Loucy (cell line): ENCODE results near the gene TMEM232.

Experiments used
- EZH2phosphoT487 ChIP-seq: fragments of 200-600 bp; IDR thresholded peaks from 2 replicates; pipeline ENCODE4 v1.6.1; 2018; ENCODE audit warnings: antibody characterized with exemption, mild to moderate bottlenecking, moderate library complexity, borderline replicate concordance
- TF ChIP-seq, protein P1 (sequence below): fragments of 200-600 bp; sonication (generic); conservative IDR thresholded peaks from 2 replicates; pipeline ENCODE4 v1.5.1; 2014; ENCODE audit warnings: mild to moderate bottlenecking, antibody characterized with exemption, low read length

DNA sequence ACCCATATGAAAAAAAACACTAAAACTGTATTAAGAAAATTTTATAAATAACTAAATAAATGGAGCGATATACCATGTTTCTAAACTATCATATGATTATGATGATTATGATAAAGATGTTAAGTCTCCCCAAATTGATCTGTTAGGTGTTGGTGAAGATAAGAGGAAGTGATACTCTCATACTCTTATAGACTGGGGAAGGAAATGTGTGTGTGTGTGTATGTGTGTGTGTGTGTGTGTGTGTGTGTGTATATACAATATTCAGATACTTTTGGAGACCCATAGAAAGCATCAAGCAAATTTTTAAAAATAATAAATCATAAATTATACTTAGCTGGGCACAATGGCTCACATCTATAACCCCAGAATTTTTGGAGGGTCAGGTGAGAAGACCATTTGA is 62.9 kb downstream of the TMEM232 start:
- TF ChIP-seq, protein P1, sequence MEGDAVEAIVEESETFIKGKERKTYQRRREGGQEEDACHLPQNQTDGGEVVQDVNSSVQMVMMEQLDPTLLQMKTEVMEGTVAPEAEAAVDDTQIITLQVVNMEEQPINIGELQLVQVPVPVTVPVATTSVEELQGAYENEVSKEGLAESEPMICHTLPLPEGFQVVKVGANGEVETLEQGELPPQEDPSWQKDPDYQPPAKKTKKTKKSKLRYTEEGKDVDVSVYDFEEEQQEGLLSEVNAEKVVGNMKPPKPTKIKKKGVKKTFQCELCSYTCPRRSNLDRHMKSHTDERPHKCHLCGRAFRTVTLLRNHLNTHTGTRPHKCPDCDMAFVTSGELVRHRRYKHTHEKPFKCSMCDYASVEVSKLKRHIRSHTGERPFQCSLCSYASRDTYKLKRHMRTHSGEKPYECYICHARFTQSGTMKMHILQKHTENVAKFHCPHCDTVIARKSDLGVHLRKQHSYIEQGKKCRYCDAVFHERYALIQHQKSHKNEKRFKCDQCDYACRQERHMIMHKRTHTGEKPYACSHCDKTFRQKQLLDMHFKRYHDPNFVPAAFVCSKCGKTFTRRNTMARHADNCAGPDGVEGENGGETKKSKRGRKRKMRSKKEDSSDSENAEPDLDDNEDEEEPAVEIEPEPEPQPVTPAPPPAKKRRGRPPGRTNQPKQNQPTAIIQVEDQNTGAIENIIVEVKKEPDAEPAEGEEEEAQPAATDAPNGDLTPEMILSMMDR, result no peak
- no peak for TF ChIP-seq EZH2phosphoT487
